ENCODE results near the gene PEDS1. TPM values are rescaled to one million over a fixed set of nuclear protein-coding genes. Genes with fewer than 3 reads are reported as not detected.

PEDS1 gene
- polyA plus RNA-seq, 1 donor from 2014 or later = 10.0 TPM

DNA sequence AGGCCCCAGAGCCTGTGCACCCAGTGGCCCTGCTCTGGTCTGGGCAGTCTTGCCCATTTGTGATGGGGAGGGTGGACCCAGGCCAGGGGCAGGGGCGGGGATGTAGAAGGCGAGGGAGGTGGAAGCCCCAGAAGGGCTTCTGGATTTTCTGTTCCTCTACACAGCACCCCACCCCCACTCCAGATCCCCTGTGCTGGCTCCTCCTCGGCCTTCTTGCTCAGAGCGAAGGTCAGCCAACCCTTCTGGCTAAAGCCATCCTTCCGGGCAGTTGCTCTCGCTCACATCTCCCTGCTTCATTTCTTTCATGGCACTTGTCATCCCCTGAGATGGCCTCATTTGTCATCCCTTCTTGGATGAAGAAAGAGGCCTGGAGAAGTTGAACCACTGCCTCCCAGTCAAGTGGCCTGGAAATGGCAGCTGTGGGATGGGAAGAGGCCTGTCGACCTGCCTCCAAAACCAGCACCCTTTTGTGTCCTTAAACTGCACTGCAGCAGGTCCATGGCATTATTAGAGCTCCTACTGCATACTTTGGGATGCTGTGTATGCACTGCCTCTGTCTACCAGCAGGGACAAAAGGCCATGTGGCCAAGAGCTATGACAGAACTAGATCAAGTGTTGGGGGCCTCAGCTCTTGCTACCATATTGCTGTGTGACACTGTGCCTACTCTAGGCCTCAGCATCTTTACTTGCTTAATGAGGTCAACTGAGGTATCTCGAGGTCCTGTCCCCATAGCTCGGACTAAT, 19.9 kb downstream of the PEDS1 start:
- Histone ChIP-seq H3K27me3 (ENCODE audit: insufficient read depth, low read depth, low read length) (no peaks in the 10 kb centered on the region), H2AFZ (ENCODE audit: low read depth, low read length) (no peak overlapping the region), H3K4me2 (ENCODE audit: low read length) (no peak overlapping the region), H3K79me2 (replicated peaks; ENCODE audit: insufficient read depth, low read length) (no peaks in the 10 kb centered on the region), H3K27ac (ENCODE audit: low read length) (no peak overlapping the region), H3K36me3 (ENCODE audit: insufficient read depth, low read length) (no peaks in the 10 kb centered on the region), H3F3A (ENCODE audit: insufficient read depth, low read length, poor library complexity, severe bottlenecking) (no peaks in the 10 kb centered on the region), H3K4me3 (ENCODE audit: low read length) (no peak overlapping the region), H3K9me2 (ENCODE audit: insufficient read depth, low read length) (no peaks in the 10 kb centered on the region), H4K20me1 (ENCODE audit: insufficient read depth) (no peaks in the 10 kb centered on the region), H3K9me3 (ENCODE audit: low read length) (no peaks in the 10 kb centered on the region), H3K9ac (ENCODE audit: low read length) (no peak overlapping the region)
- TF ChIP-seq POLR2AphosphoS5 (IDR thresholded peaks at IDR 0.05) = no peak
- TF ChIP-seq EZH2 (IDR thresholded peaks at IDR 0.05; ENCODE audit: borderline replicate concordance, insufficient read depth, low read length, poor library complexity, severe bottlenecking) = no peak
- TF ChIP-seq EP300 (conservative IDR thresholded peaks at IDR 0.05; ENCODE audit: poor library complexity, severe bottlenecking) = no peak
- no peak for TF ChIP-seq TAF1 (IDR thresholded peaks at IDR 0.05; ENCODE audit: low read depth)
- no peak for TF ChIP-seq RAD21 (conservative IDR thresholded peaks at IDR 0.05)
- TF ChIP-seq, protein P1, sequence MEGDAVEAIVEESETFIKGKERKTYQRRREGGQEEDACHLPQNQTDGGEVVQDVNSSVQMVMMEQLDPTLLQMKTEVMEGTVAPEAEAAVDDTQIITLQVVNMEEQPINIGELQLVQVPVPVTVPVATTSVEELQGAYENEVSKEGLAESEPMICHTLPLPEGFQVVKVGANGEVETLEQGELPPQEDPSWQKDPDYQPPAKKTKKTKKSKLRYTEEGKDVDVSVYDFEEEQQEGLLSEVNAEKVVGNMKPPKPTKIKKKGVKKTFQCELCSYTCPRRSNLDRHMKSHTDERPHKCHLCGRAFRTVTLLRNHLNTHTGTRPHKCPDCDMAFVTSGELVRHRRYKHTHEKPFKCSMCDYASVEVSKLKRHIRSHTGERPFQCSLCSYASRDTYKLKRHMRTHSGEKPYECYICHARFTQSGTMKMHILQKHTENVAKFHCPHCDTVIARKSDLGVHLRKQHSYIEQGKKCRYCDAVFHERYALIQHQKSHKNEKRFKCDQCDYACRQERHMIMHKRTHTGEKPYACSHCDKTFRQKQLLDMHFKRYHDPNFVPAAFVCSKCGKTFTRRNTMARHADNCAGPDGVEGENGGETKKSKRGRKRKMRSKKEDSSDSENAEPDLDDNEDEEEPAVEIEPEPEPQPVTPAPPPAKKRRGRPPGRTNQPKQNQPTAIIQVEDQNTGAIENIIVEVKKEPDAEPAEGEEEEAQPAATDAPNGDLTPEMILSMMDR (IDR thresholded peaks at IDR 0.05; ENCODE audit: poor library complexity, severe bottlenecking) = no peak
- TF ChIP-seq MXI1 (conservative IDR thresholded peaks at IDR 0.05; ENCODE audit: poor library complexity, severe bottlenecking) = no peak
- TF ChIP-seq, protein P2, sequence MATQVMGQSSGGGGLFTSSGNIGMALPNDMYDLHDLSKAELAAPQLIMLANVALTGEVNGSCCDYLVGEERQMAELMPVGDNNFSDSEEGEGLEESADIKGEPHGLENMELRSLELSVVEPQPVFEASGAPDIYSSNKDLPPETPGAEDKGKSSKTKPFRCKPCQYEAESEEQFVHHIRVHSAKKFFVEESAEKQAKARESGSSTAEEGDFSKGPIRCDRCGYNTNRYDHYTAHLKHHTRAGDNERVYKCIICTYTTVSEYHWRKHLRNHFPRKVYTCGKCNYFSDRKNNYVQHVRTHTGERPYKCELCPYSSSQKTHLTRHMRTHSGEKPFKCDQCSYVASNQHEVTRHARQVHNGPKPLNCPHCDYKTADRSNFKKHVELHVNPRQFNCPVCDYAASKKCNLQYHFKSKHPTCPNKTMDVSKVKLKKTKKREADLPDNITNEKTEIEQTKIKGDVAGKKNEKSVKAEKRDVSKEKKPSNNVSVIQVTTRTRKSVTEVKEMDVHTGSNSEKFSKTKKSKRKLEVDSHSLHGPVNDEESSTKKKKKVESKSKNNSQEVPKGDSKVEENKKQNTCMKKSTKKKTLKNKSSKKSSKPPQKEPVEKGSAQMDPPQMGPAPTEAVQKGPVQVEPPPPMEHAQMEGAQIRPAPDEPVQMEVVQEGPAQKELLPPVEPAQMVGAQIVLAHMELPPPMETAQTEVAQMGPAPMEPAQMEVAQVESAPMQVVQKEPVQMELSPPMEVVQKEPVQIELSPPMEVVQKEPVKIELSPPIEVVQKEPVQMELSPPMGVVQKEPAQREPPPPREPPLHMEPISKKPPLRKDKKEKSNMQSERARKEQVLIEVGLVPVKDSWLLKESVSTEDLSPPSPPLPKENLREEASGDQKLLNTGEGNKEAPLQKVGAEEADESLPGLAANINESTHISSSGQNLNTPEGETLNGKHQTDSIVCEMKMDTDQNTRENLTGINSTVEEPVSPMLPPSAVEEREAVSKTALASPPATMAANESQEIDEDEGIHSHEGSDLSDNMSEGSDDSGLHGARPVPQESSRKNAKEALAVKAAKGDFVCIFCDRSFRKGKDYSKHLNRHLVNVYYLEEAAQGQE (IDR thresholded peaks at IDR 0.05; ENCODE audit: borderline replicate concordance) = no peak
- TF ChIP-seq SMC3 (conservative IDR thresholded peaks at IDR 0.05; ENCODE audit: poor library complexity) = no peak

DNA sequence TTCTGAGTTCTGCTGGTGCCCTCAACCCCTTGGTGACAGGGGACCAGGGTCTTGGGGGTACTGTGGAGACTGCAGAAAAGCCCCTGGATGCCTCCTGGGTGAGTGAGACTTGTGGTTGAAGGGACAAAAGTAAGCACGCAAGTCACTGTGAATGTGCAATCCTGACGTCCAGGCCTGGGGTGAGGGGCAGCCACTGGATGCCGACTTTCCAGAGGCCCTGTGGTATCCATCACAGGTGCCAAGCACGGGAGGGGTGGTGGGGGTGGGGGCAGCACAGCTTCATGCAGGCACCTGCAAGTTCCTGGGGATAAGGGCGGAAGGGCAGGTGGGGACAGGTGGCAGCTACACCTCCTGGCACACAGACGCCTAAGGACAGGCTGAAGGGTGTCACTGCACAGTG, 20.5 kb downstream of the PEDS1 start:
- H3K4me3 ChIP-seq (ENCODE audit: low read length) = no peak overlapping the region
- H3K27me3 ChIP-seq (ENCODE audit: insufficient read depth, low read depth, low read length) = no peaks in the 10 kb centered on the region
- no peak overlapping the region for H3K9ac ChIP-seq (ENCODE audit: low read length)
- H3K4me2 ChIP-seq (ENCODE audit: low read length) = no peak overlapping the region
- no peaks in the 10 kb centered on the region for H4K20me1 ChIP-seq (ENCODE audit: insufficient read depth)
- no peak overlapping the region for H3K27ac ChIP-seq (ENCODE audit: low read length)
- H3F3A ChIP-seq (ENCODE audit: insufficient read depth, low read length, poor library complexity, severe bottlenecking) = no peaks in the 10 kb centered on the region
- H2AFZ ChIP-seq (ENCODE audit: low read depth, low read length) = no peak overlapping the region
- TF ChIP-seq, protein P1 (IDR thresholded peaks at IDR 0.05; ENCODE audit: poor library complexity, severe bottlenecking) = no peak
- no peak for TF ChIP-seq MXI1 (conservative IDR thresholded peaks at IDR 0.05; ENCODE audit: poor library complexity, severe bottlenecking)
- no peak for TF ChIP-seq TAF1 (IDR thresholded peaks at IDR 0.05; ENCODE audit: low read depth)
- no peak for TF ChIP-seq EP300 (conservative IDR thresholded peaks at IDR 0.05; ENCODE audit: poor library complexity, severe bottlenecking)
- no peak for TF ChIP-seq SMC3 (conservative IDR thresholded peaks at IDR 0.05; ENCODE audit: poor library complexity)
- no peak for TF ChIP-seq RAD21 (conservative IDR thresholded peaks at IDR 0.05)
- TF ChIP-seq EZH2 (IDR thresholded peaks at IDR 0.05; ENCODE audit: borderline replicate concordance, insufficient read depth, low read length, poor library complexity, severe bottlenecking) = no peak
- TF ChIP-seq, protein P2 (IDR thresholded peaks at IDR 0.05; ENCODE audit: borderline replicate concordance) = no peak
- TF ChIP-seq POLR2AphosphoS5 (IDR thresholded peaks at IDR 0.05) = no peak
- no peaks in the 10 kb centered on the region for H3K9me3 ChIP-seq (ENCODE audit: low read length)
- no peaks in the 10 kb centered on the region for H3K9me2 ChIP-seq (ENCODE audit: insufficient read depth, low read length)
- H3K36me3 ChIP-seq (ENCODE audit: insufficient read depth, low read length) = no peaks in the 10 kb centered on the region
- no peaks in the 10 kb centered on the region for H3K79me2 ChIP-seq (replicated peaks; ENCODE audit: insufficient read depth, low read length)
